H1 (cell line): ENCODE measurements around the gene KCNMA1. TPM values are rescaled to one million over a fixed set of nuclear protein-coding genes. Genes with fewer than 3 reads are reported as not detected.

Source experiments
- CTCF ChIA-PET: fragments of 300-600 bp; sonication (Branson Sonifier 250); formaldehyde crosslinking; loops from one replicate; lab custom pipeline; 2021; ENCODE audit not compliant: partially characterized antibody; lab: Charles Lee
- POLR2A ChIA-PET: fragments of 300-600 bp; sonication (Branson Sonifier 250); formaldehyde crosslinking; loops from one replicate; lab custom pipeline; 2021; ENCODE audit warnings: inconsistent platforms; ENCODE audit not compliant: partially characterized antibody; lab: Charles Lee
- DNase-seq, 2 experiments: peaks; one replicate each; pipeline versions ENCODE4 v3.0.0 to v3.0.0-alpha.2; 2010 to 2022; ENCODE audit warnings: low spot score in 2 of 2, low read depth in 1 of 2, mixed read lengths in 1 of 2
- FAIRE-seq: peaks from 2 replicates; lab custom pipeline; 2011; peaks lifted over from hg19 to GRCh38; lab: Jason Lieb, UNC
- H2AFZ ChIP-seq: 2 replicates; pipeline ENCODE4 v1.8.1; 2012; ENCODE audit warnings: low read length, inconsistent platforms
- H2AK5ac ChIP-seq: 2 replicates; pipeline ENCODE4 v1.6.1; 2013; ENCODE audit warnings: low read depth, low read length
- H2BK120ac ChIP-seq: replicated peaks from 2 replicates; pipeline ENCODE3; 2013; ENCODE audit warnings: low read depth, low read length, inconsistent platforms
- H2BK12ac ChIP-seq: 2 replicates; pipeline ENCODE4 v1.6.1; 2013; ENCODE audit warnings: low read depth, low read length
- H2BK15ac ChIP-seq: 2 replicates; pipeline ENCODE4 v1.6.1; 2013; ENCODE audit warnings: low read length
- H2BK20ac ChIP-seq: 2 replicates; pipeline ENCODE4 v1.6.1; 2013; ENCODE audit warnings: low read length
- H2BK5ac ChIP-seq: 2 replicates; pipeline ENCODE4 v1.6.1; 2013; ENCODE audit warnings: low read depth, low read length
- H3K14ac ChIP-seq: 2 replicates; pipeline ENCODE4 v1.6.1; 2013; ENCODE audit warnings: inconsistent platforms; ENCODE audit not compliant: insufficient read length
- H3K18ac ChIP-seq: 2 replicates; pipeline ENCODE4 v1.6.1; 2013; ENCODE audit warnings: low read length; ENCODE audit errors: extremely low read depth
- H3K23ac ChIP-seq: 2 replicates; pipeline ENCODE4 v1.6.1; 2013; ENCODE audit warnings: inconsistent platforms; ENCODE audit not compliant: insufficient read length
- H3K23me2 ChIP-seq: 2 replicates; pipeline ENCODE4 v1.6.1; 2013; ENCODE audit warnings: low read depth, low read length
- H3K27ac ChIP-seq: 2 replicates; pipeline ENCODE4 v1.6.1; 2011; ENCODE audit warnings: low read depth, low read length, inconsistent platforms
- H3K27me3 ChIP-seq, 4 experiments: replicated peaks in 1 of 4; 1 replicate in 1 of 4; 2 replicates in 3 of 4; pipeline versions ENCODE4 v1.6.1 to v1.8.1; 2011 to 2013; ENCODE audit warnings: low read length in 3 of 4, mild to moderate bottlenecking in 3 of 4, inconsistent platforms in 2 of 4, mixed read lengths in 2 of 4, moderate library complexity in 1 of 4; ENCODE audit not compliant: control insufficient read depth in 3 of 4, insufficient read depth in 3 of 4; ENCODE audit errors: extremely low read depth in 1 of 4
- H3K36me3 ChIP-seq, 4 experiments: 2 replicates each; pipeline versions ENCODE4 v1.6.1 to v1.8.1; 2011 to 2013; ENCODE audit warnings: mild to moderate bottlenecking in 4 of 4, low read length in 3 of 4, moderate library complexity in 2 of 4, control low read depth in 1 of 4, inconsistent platforms in 1 of 4; ENCODE audit not compliant: insufficient read depth in 4 of 4, control insufficient read depth in 2 of 4
- H3K4ac ChIP-seq: replicated peaks from 2 replicates; pipeline ENCODE3; 2013; ENCODE audit warnings: low read length, low read depth, mixed read lengths, inconsistent platforms; ENCODE audit not compliant: insufficient read length
- H3K4me1 ChIP-seq, 4 experiments: replicated peaks in 1 of 4; 1 replicate in 1 of 4; 2 replicates in 3 of 4; pipeline versions ENCODE4 v1.6.1 to v1.8.1; 2011 to 2013; ENCODE audit warnings: low read length in 3 of 4, inconsistent platforms in 2 of 4, mixed read lengths in 1 of 4; ENCODE audit not compliant: insufficient read depth in 4 of 4, control insufficient read depth in 3 of 4
- H3K4me2 ChIP-seq, 2 experiments: 2 replicates each; pipeline versions ENCODE4 v1.6.1 to v1.8.1; 2011 to 2013; ENCODE audit warnings: low read depth in 2 of 2, low read length in 2 of 2, control low read depth in 1 of 2, inconsistent platforms in 1 of 2, mild to moderate bottlenecking in 1 of 2; ENCODE audit not compliant: insufficient read depth in 1 of 2
- H3K4me3 ChIP-seq, 4 experiments: fragments of 200-600, 300-600 bp in 1 of 4; sonication (generic), shearing (Covaris generic), sonication (Bioruptor Twin) in 1 of 4; 2 replicates each; pipeline versions ENCODE4 v1.5.1 to v1.8.1; 2011 to 2016; ENCODE audit warnings: low read length in 4 of 4, low read depth in 3 of 4, control low read depth in 2 of 4, inconsistent platforms in 2 of 4, mild to moderate bottlenecking in 2 of 4, mixed read lengths in 1 of 4, moderate library complexity in 1 of 4; ENCODE audit not compliant: insufficient read depth in 2 of 4; ENCODE audit errors: extremely low read depth in 1 of 4
- H3K56ac ChIP-seq: replicated peaks from 2 replicates; pipeline ENCODE3; 2013; ENCODE audit warnings: low read depth, mild to moderate bottlenecking, mixed read lengths, low read length, inconsistent platforms; ENCODE audit not compliant: insufficient read length
- H3K79me1 ChIP-seq: 2 replicates; pipeline ENCODE4 v1.6.1; 2013; ENCODE audit warnings: low read depth, low read length, control low read depth
- H3K79me2 ChIP-seq, 2 experiments: 2 replicates each; pipeline versions ENCODE4 v1.6.1 to v1.8.1; 2012 to 2013; ENCODE audit warnings: low read length in 2 of 2, mild to moderate bottlenecking in 2 of 2, inconsistent platforms in 1 of 2; ENCODE audit not compliant: insufficient read depth in 2 of 2, control insufficient read depth in 1 of 2
- H3K9ac ChIP-seq, 4 experiments: replicated peaks in 1 of 4; 1 replicate in 1 of 4; 2 replicates in 3 of 4; pipeline versions ENCODE4 v1.6.1 to v1.8.1; 2011 to 2013; ENCODE audit warnings: low read depth in 3 of 4, low read length in 3 of 4, control low read depth in 2 of 4, mild to moderate bottlenecking in 2 of 4, moderate library complexity in 2 of 4, inconsistent platforms in 1 of 4; ENCODE audit errors: extremely low read depth in 1 of 4
- H3K9me3 ChIP-seq, 2 experiments: 2 replicates each; pipeline versions ENCODE4 v1.6.1 to v1.8.1; 2012 to 2013; ENCODE audit warnings: mild to moderate bottlenecking in 2 of 2, moderate library complexity in 2 of 2, control low read depth in 1 of 2, inconsistent platforms in 1 of 2, low read depth in 1 of 2, low read length in 1 of 2, mixed read lengths in 1 of 2; ENCODE audit not compliant: insufficient read depth in 2 of 2
- H4K20me1 ChIP-seq, 2 experiments: replicated peaks in 1 of 2; 2 replicates each; pipeline versions ENCODE3 to v1.8.1; 2011 to 2013; ENCODE audit warnings: inconsistent platforms in 2 of 2, low read length in 2 of 2, mild to moderate bottlenecking in 1 of 2; ENCODE audit not compliant: insufficient read depth in 2 of 2, control insufficient read depth in 1 of 2
- H4K5ac ChIP-seq: 2 replicates; pipeline ENCODE4 v1.6.1; 2013; ENCODE audit warnings: low read length, low read depth, mixed read lengths, inconsistent platforms; ENCODE audit not compliant: insufficient read length
- H4K8ac ChIP-seq: 2 replicates; pipeline ENCODE4 v1.8.0; 2013; ENCODE audit warnings: mild to moderate bottlenecking, moderate library complexity, low read length, inconsistent platforms; ENCODE audit not compliant: insufficient read depth; ENCODE audit errors: extremely low read depth
- H4K91ac ChIP-seq: replicated peaks from 2 replicates; pipeline ENCODE3; 2013; ENCODE audit warnings: low read length, mixed read lengths, inconsistent platforms; ENCODE audit not compliant: insufficient read length
- CEBPB ChIP-seq: IDR thresholded peaks from 2 replicates; pipeline ENCODE4 v1.6.1; 2012; ENCODE audit warnings: low read depth, low read length
- CTBP2 ChIP-seq: IDR thresholded peaks from 2 replicates; pipeline ENCODE4 v1.7.0; 2011; ENCODE audit warnings: borderline replicate concordance, mild to moderate bottlenecking, moderate library complexity, mixed read lengths, low read length; ENCODE audit not compliant: insufficient read depth, insufficient read length
- EZH2 ChIP-seq: fragments of 200-600 bp; sonication (generic); IDR thresholded peaks from 2 replicates; pipeline ENCODE4 v1.7.1; 2012; ENCODE audit warnings: low read depth, mild to moderate bottlenecking, moderate library complexity, low read length, inconsistent platforms; ENCODE audit not compliant: severe bottlenecking
- KDM1A ChIP-seq: fragments of 200-600, 300-600 bp; sonication (generic); IDR thresholded peaks from 2 replicates; pipeline ENCODE4 v1.7.1; 2016; ENCODE audit warnings: mild to moderate bottlenecking, low read length, borderline replicate concordance
- MAFK ChIP-seq: IDR thresholded peaks from 2 replicates; pipeline ENCODE4 v1.6.1; 2012; ENCODE audit warnings: low read depth, mild to moderate bottlenecking, improper control_type of control experiment, low read length
- NRF1 ChIP-seq: IDR thresholded peaks from 2 replicates; pipeline ENCODE4 v1.6.1; 2011; ENCODE audit warnings: mild to moderate bottlenecking, low read depth, low read length, improper control_type of control experiment
- TAF7 ChIP-seq: optimal IDR thresholded peaks from 2 replicates; pipeline ENCODE3; 2011; ENCODE audit warnings: low read depth, mild to moderate bottlenecking, inconsistent platforms, low read length, moderate library complexity, borderline replicate concordance
- USF2 ChIP-seq: IDR thresholded peaks from 2 replicates; pipeline ENCODE4 v1.6.1; 2011; ENCODE audit warnings: low read length, improper control_type of control experiment
- WGBS, 2 experiments: shearing (Covaris generic) in 1 of 2; methylation state at CpG; one replicate each; pipeline versions ENCODE4 v1.1.6 to v1.1.7; 2013 to 2015; ENCODE audit warnings: low lambda C conversion rate in 2 of 2, mixed read lengths in 2 of 2, inconsistent platforms in 1 of 2, low coverage in 1 of 2, missing lambda C conversion rate in 1 of 2; ENCODE audit not compliant: insufficient replicate concordance in 2 of 2, insufficient coverage in 1 of 2, insufficient read length in 1 of 2; ENCODE audit errors: extremely low coverage in 1 of 2, missing lambda C conversion rate in 1 of 2; 5-methylcytosine and 5-hydroxymethylcytosine counted together
- polyA plus RNA-seq, 7 experiments: library from polyadenylated mRNA; depleted of rRNA in 3 of 7; stranded (reverse) in 5 of 7; unstranded in 2 of 7; fragments of >200 nt in 5 of 7; fragments of 200-250 nt in 2 of 7; gene quantifications; 1 replicate in 5 of 7; 2 replicates in 1 of 7; 4 replicates in 1 of 7; pipeline versions ENCODE4 v1.2.1 to v1.2.3, GENCODE V29; 2011 to 2013; ENCODE audit warnings: missing spikeins in 2 of 7, mixed read lengths in 2 of 7
- total RNA-seq: library from RNA; stranded (reverse); fragmentation: NEBNext Ultra II Directional; extraction: Animal tissue kit (Norgen Biotek cat#: 25700); gene quantifications from 2 replicates; pipeline ENCODE4 v1.2.1, GENCODE V29; 2021

KCNMA1 gene
- total and polyA plus RNA-seq, 2 of the 8 experiments (the other 6 are each of a cell fraction or from before 2014, with no cell fraction given), result 10.2 to 11.1 TPM

- no peaks in the 10 kb centered on the region for H4K20me1 ChIP-seq
- 0 out of 2 replicates have a peak overlapping the region, but pooled peaks have one; percentile 74 for H2BK20ac ChIP-seq
- no peak overlapping the region for H3K14ac ChIP-seq
- 91% methylated on average over 9 of the region's 9 CpGs; no CpG with 5 or more reads in 1 of the 2 experiments for WGBS, 2 experiments
- no peak overlapping the region for H3K9ac ChIP-seq
- peak overlapping the region; percentile 46; the same call in 1 of the 2 replicates for H2BK5ac ChIP-seq
- FAIRE-seq, result no peak
- no peak overlapping the region; the same call in 1 of the 2 replicates for H3K27ac ChIP-seq
- no peak overlapping the region for H2AFZ ChIP-seq
- H3K9me3 ChIP-seq, result no peaks in the 10 kb centered on the region
- H3K4me3 ChIP-seq, result no peak overlapping the region
- H3K18ac ChIP-seq, result peak overlapping the region; percentile 29
- no peak overlapping the region for H3K56ac ChIP-seq
- H3K27me3 ChIP-seq, result no peaks in the 10 kb centered on the region
- no peak overlapping the region for H4K91ac ChIP-seq
- H3K79me1 ChIP-seq, result no peaks in the 10 kb centered on the region
- H3K79me2 ChIP-seq, result no peaks in the 10 kb centered on the region
- H4K5ac ChIP-seq, result no peak overlapping the region
- H4K8ac ChIP-seq, result no peak overlapping the region
- H2BK15ac ChIP-seq, result peak overlapping the region; percentile 73; the same call in 1 of the 2 replicates
- no peak overlapping the region; a peak in 1 of 4 replicates for H3K4me2 ChIP-seq
- no peak overlapping the region for H3K23ac ChIP-seq
- peaks cover 9 to 18% (median 14%) of the 10 kb centered on the region in 4 experiments for H3K4me1 ChIP-seq
- DNase-seq, result no peak
- H3K36me3 ChIP-seq, result no peaks in the 10 kb centered on the region
- H2BK12ac ChIP-seq, result peak overlapping the region; percentile 89
- CTCF ChIA-PET, result interaction anchor here (0.6 to 2.2 kb wide), 5 partner anchors 10 to 314 kb away, joined by 3 to 7 read pairs (median 3); no protein-coding TSS in a partner anchor
- POLR2A ChIA-PET, result interaction anchor here (0.6 to 4.9 kb wide), 4 partner anchors 9 to 28 kb away, joined by 3 to 21 read pairs (median 7); no protein-coding TSS in a partner anchor
- no peak overlapping the region for H2BK120ac ChIP-seq
- no peaks in the 10 kb centered on the region for H3K23me2 ChIP-seq
- TF ChIP-seq NRF1 (no peak), KDM1A (no peak), CEBPB (no peak), USF2 (no peak), TAF7 (no peak), CTBP2 (no peak), EZH2 (no peak), MAFK (no peak)
- peak overlapping the region; percentile 85; the same call in 1 of the 2 replicates for H2AK5ac ChIP-seq
- no peak overlapping the region for H3K4ac ChIP-seq
These were observed 73.9 kb downstream of the KCNMA1 start for GRCh38 chr10:77563638-77564270.
